ENCODE measurements around the gene COQ8A.

DNA sequence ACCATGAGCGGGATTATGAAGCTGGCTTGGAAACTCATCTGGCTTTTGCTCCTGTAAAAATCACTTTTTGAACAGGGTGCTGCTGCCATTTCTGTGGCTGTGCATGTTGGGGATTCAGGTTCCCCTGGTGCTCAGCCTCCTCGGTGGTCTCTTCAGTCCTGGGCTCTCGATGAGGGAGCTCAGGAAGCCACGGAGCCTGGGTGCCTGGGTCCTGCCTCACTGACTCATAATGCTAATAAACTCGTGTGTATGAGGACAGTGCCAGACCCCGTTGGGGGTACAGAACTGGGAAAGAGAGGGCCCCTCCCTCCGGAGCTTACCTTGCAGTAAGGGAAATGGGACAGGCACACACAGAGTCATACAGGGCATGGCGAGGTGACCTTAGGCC, 5.8 kb downstream of the COQ8A start:
- TF ChIP-seq, protein P1, sequence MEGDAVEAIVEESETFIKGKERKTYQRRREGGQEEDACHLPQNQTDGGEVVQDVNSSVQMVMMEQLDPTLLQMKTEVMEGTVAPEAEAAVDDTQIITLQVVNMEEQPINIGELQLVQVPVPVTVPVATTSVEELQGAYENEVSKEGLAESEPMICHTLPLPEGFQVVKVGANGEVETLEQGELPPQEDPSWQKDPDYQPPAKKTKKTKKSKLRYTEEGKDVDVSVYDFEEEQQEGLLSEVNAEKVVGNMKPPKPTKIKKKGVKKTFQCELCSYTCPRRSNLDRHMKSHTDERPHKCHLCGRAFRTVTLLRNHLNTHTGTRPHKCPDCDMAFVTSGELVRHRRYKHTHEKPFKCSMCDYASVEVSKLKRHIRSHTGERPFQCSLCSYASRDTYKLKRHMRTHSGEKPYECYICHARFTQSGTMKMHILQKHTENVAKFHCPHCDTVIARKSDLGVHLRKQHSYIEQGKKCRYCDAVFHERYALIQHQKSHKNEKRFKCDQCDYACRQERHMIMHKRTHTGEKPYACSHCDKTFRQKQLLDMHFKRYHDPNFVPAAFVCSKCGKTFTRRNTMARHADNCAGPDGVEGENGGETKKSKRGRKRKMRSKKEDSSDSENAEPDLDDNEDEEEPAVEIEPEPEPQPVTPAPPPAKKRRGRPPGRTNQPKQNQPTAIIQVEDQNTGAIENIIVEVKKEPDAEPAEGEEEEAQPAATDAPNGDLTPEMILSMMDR (IDR thresholded peaks at IDR 0.05), result no peak
- TF ChIP-seq, protein P2, sequence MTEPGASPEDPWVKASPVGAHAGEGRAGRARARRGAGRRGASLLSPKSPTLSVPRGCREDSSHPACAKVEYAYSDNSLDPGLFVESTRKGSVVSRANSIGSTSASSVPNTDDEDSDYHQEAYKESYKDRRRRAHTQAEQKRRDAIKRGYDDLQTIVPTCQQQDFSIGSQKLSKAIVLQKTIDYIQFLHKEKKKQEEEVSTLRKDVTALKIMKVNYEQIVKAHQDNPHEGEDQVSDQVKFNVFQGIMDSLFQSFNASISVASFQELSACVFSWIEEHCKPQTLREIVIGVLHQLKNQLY (CRISPR knock-in tag; IDR thresholded peaks at IDR 0.05), result no peak

Data from WTC11 (cell line).